HG03064 (cell line): ENCODE data around the gene DICER1.

ENCODE experiments used
- ATAC-seq: cut with Tn5 transposase; IDR thresholded peaks from one replicate; pipeline ENCODE4 v1.9.1; 2021; ENCODE audit warnings: low read depth; ENCODE audit not compliant: unreplicated experiment

Gene DICER1

GRCh38 chr14:95096476-95096875, 60.9 kb downstream of the DICER1 start:
- ATAC-seq: no peak

GRCh38 chr14:95095996-95096395, 61.3 kb downstream of the DICER1 start:
- ATAC-seq: no peak

GRCh38 chr14:95092723-95093122, 64.6 kb downstream of the DICER1 start:
- no peak for ATAC-seq

GRCh38 chr14:95091581-95091980, 65.7 kb downstream of the DICER1 start:
- no peak for ATAC-seq

- ATAC-seq: no peak
These were observed 68.7 kb downstream of the DICER1 start for GRCh38 chr14:95088665-95089064.

GRCh38 chr14:95087619-95088018, 69.7 kb downstream of the DICER1 start:
- no peak for ATAC-seq

GRCh38 chr14:95085321-95085720, 72.0 kb downstream of the DICER1 start:
- ATAC-seq: no peak

GRCh38 chr14:95078867-95079266, 78.5 kb downstream of the DICER1 start:
- ATAC-seq: no peak

GRCh38 chr14:95077345-95077744, 80.0 kb downstream of the DICER1 start:
- ATAC-seq: no peak

GRCh38 chr14:95075789-95076188, 81.5 kb downstream of the DICER1 start:
- ATAC-seq: no peak

GRCh38 chr14:95073947-95074346, 83.4 kb downstream of the DICER1 start:
- ATAC-seq: no peak

GRCh38 chr14:95072310-95072905, 84.9 kb downstream of the DICER1 start:
- ATAC-seq: no peak

- no peak for ATAC-seq
These were observed 85.6 kb downstream of the DICER1 start for GRCh38 chr14:95071649-95072280.

- ATAC-seq: no peak
These were observed 86.4 kb downstream of the DICER1 start for GRCh38 chr14:95070748-95071435.

GRCh38 chr14:95069547-95069946, 87.8 kb downstream of the DICER1 start:
- ATAC-seq: no peak

- ATAC-seq: no peak
These were observed 88.3 kb downstream of the DICER1 start for GRCh38 chr14:95069018-95069417.

GRCh38 chr14:95068521-95068920, 88.8 kb downstream of the DICER1 start:
- no peak for ATAC-seq

GRCh38 chr14:95068080-95068479, 89.2 kb downstream of the DICER1 start:
- ATAC-seq: no peak

GRCh38 chr14:95067526-95067925, 89.8 kb downstream of the DICER1 start:
- ATAC-seq: no peak

- ATAC-seq: no peak
These were observed 90.8 kb downstream of the DICER1 start for GRCh38 chr14:95066427-95066986.

- no peak for ATAC-seq
These were observed 91.9 kb downstream of the DICER1 start for GRCh38 chr14:95065411-95065810.

GRCh38 chr14:95064734-95065133, 92.6 kb downstream of the DICER1 start:
- ATAC-seq: no peak
